ENCODE data around the gene PALLD. TPM values are rescaled to one million over a fixed set of nuclear protein-coding genes. Genes with fewer than 3 reads are reported as not detected.

PALLD gene
- polyA plus RNA-seq, 1 donor (not counting 4 experiments of a cell fraction or from before 2014, with no cell fraction given) = 136 TPM

DNA sequence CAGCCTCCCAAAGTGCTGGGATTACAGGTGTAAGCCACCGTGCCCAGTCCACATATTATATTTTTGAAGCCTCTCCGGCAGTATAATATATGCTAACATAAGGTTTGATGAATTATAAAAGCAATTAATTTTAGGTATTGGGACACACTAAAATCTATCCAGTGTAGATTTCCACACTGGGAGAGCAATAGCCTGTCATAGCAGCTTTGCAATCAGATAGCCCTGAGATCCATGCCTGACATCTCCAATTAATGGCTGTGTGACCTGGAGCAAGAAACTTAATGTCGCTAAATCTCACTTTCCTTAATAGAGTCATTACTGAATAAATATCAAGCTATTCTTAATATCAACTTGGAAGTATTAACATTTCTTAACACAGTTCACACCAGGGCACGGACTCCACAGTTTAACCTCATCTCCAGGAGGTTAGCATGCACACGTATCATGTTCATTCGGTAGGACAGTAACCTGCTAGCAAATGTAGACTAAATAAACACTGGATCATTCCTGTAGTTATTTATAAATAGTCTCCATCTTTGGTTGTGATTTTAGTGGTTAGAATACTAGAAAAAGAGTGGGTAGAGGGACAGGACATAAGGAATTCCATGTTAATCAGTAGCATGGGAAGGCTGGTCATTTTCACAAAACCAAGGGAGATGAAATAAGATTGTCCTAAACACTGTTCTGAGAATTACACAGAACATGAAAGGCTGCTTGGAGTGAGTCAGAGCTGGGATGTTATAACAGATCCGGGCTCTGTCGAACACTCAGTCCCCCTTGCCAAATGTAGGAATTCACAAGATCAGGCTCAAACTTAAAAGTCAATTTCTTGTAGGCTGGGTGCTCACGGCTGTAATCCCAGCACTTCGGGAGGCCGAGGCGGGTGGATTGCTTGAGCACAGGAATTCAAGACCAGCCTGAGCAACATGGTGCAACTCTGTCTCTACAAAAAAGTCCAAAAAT lies 254.7 kb downstream of the PALLD start:
- H3K4me3 ChIP-seq (ENCODE audit: control insufficient read depth in 2 of 3, extremely low read depth in 1 of 3, insufficient read depth in 2 of 3, low read depth in 1 of 3, low read length in 3 of 3) = no peak overlapping the region
- no peak overlapping the region for H3K9ac ChIP-seq (ENCODE audit: control insufficient read depth, extremely low read depth, insufficient read depth, low read length)
- no peaks in the 10 kb centered on the region for H3K36me3 ChIP-seq (ENCODE audit: control insufficient read depth in 2 of 2, extremely low read depth in 1 of 2, insufficient read depth in 2 of 2, low read length in 2 of 2)
- DNase-seq (ENCODE audit: low read depth, low spot score) = no peak
- peaks cover 13% of the 10 kb centered on the region for H3K4me1 ChIP-seq (ENCODE audit: control insufficient read depth, extremely low read depth, insufficient read depth, low read length)
- H4K20me1 ChIP-seq (ENCODE audit: control insufficient read depth, extremely low read depth, insufficient read depth, low read length) = no peaks in the 10 kb centered on the region
- H3K79me2 ChIP-seq (ENCODE audit: control insufficient read depth, insufficient read depth, low read length) = no peaks in the 10 kb centered on the region
- H3K9me1 ChIP-seq (ENCODE audit: control insufficient read depth, extremely low read depth, insufficient read depth, low read length) = no peaks in the 10 kb centered on the region
- no peak for FAIRE-seq
- no peak overlapping the region for H3K27ac ChIP-seq (ENCODE audit: control insufficient read depth, insufficient read depth, low read length)
- H3K4me2 ChIP-seq (ENCODE audit: control insufficient read depth, extremely low read depth, insufficient read depth, low read depth, low read length) = no peak overlapping the region
- H2AFZ ChIP-seq (ENCODE audit: control insufficient read depth, low read length) = no peak overlapping the region
- no peak for TF ChIP-seq EZH2 (IDR thresholded peaks at IDR 0.05; ENCODE audit: low read length)
- dilution Hi-C loops (cut with MboI; ENCODE audit: extremely low pct_ligation_motif_present, low sequenced_read_pairs) = no loop called here
- H3K9me3 ChIP-seq (ENCODE audit: control insufficient read depth, low read depth, low read length) = no peaks in the 10 kb centered on the region
- H3K27me3 ChIP-seq (ENCODE audit: control insufficient read depth, extremely low read depth, insufficient read depth, low read length) = no peaks in the 10 kb centered on the region

- Histone ChIP-seq H2AFZ (ENCODE audit: control insufficient read depth, low read length) (no peak overlapping the region), H3K79me2 (ENCODE audit: control insufficient read depth, insufficient read depth, low read length) (no peaks in the 10 kb centered on the region), H3K9ac (ENCODE audit: control insufficient read depth, extremely low read depth, insufficient read depth, low read length) (no peak overlapping the region), H3K4me1 (ENCODE audit: control insufficient read depth, extremely low read depth, insufficient read depth, low read length) (peaks cover 31% of the 10 kb centered on the region), H4K20me1 (ENCODE audit: control insufficient read depth, extremely low read depth, insufficient read depth, low read length) (no peaks in the 10 kb centered on the region), H3K27me3 (ENCODE audit: control insufficient read depth, extremely low read depth, insufficient read depth, low read length) (no peaks in the 10 kb centered on the region), H3K36me3 (ENCODE audit: control insufficient read depth in 2 of 2, extremely low read depth in 1 of 2, insufficient read depth in 2 of 2, low read length in 2 of 2) (no peaks in the 10 kb centered on the region), H3K27ac (ENCODE audit: control insufficient read depth, insufficient read depth, low read length) (no peak overlapping the region), H3K9me3 (ENCODE audit: control insufficient read depth, low read depth, low read length) (no peaks in the 10 kb centered on the region), H3K4me2 (ENCODE audit: control insufficient read depth, extremely low read depth, insufficient read depth, low read depth, low read length) (no peak overlapping the region), H3K9me1 (ENCODE audit: control insufficient read depth, extremely low read depth, insufficient read depth, low read length) (no peaks in the 10 kb centered on the region), H3K4me3 (ENCODE audit: control insufficient read depth in 2 of 3, extremely low read depth in 1 of 3, insufficient read depth in 2 of 3, low read depth in 1 of 3, low read length in 3 of 3) (no peak overlapping the region)
- DNase-seq (ENCODE audit: low read depth, low spot score) = no peak
- dilution Hi-C loops (cut with MboI; ENCODE audit: extremely low pct_ligation_motif_present, low sequenced_read_pairs) = no loop called here
- no peak for TF ChIP-seq EZH2 (IDR thresholded peaks at IDR 0.05; ENCODE audit: low read length)
- TF ChIP-seq, protein P1, sequence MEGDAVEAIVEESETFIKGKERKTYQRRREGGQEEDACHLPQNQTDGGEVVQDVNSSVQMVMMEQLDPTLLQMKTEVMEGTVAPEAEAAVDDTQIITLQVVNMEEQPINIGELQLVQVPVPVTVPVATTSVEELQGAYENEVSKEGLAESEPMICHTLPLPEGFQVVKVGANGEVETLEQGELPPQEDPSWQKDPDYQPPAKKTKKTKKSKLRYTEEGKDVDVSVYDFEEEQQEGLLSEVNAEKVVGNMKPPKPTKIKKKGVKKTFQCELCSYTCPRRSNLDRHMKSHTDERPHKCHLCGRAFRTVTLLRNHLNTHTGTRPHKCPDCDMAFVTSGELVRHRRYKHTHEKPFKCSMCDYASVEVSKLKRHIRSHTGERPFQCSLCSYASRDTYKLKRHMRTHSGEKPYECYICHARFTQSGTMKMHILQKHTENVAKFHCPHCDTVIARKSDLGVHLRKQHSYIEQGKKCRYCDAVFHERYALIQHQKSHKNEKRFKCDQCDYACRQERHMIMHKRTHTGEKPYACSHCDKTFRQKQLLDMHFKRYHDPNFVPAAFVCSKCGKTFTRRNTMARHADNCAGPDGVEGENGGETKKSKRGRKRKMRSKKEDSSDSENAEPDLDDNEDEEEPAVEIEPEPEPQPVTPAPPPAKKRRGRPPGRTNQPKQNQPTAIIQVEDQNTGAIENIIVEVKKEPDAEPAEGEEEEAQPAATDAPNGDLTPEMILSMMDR (optimal IDR thresholded peaks at IDR 0.05 in 1 of 3, IDR thresholded peaks at IDR 0.05 in 1 of 3, conservative IDR thresholded peaks at IDR 0.05 in 1 of 3; ENCODE audit: extremely low read depth in 1 of 3, insufficient read depth in 2 of 3, low read length in 3 of 3) = no peak
- peak; percentile 63 for FAIRE-seq
Observed at GRCh38 chr4:168755598-168756477, 259.0 kb downstream of the PALLD start.

All from keratinocyte (primary cell).